GM10847 (cell line): ENCODE measurements around the gene MROH7.

Source experiments
- POLR2A ChIP-seq: IDR thresholded peaks from 2 replicates; pipeline ENCODE4 v1.6.1; 2011; ENCODE audit not compliant: insufficient read length; ENCODE audit errors: extremely low read depth

MROH7 gene

GRCh38 chr1:54624466-54625464 is 16.8 kb upstream of the MROH7 start:
- TF ChIP-seq POLR2A: no peak

- no peak for TF ChIP-seq POLR2A
These were observed 14.4 kb upstream of the MROH7 start for GRCh38 chr1:54627196-54627595.

GRCh38 chr1:54640361-54640760 is 1.2 kb upstream of the MROH7 start:
- TF ChIP-seq POLR2A: no peak

- no peak for TF ChIP-seq POLR2A
These were observed 2.1 kb downstream of the MROH7 start for GRCh38 chr1:54643736-54644135.

- TF ChIP-seq POLR2A: no peak
These were observed 4.5 kb downstream of the MROH7 start for GRCh38 chr1:54645806-54646676.

- no peak for TF ChIP-seq POLR2A
These were observed 7.7 kb downstream of the MROH7 start for GRCh38 chr1:54649130-54649898.

GRCh38 chr1:54649921-54650320 is 8.3 kb downstream of the MROH7 start:
- TF ChIP-seq POLR2A: no peak

GRCh38 chr1:54650417-54650816 is 8.8 kb downstream of the MROH7 start:
- no peak for TF ChIP-seq POLR2A

- TF ChIP-seq POLR2A: no peak
These were observed 10.0 kb downstream of the MROH7 start for GRCh38 chr1:54651608-54652007.

GRCh38 chr1:54652168-54652567 is 10.6 kb downstream of the MROH7 start:
- TF ChIP-seq POLR2A: no peak

- no peak for TF ChIP-seq POLR2A
These were observed 11.4 kb downstream of the MROH7 start for GRCh38 chr1:54653036-54653435.

- no peak for TF ChIP-seq POLR2A
These were observed 16.8 kb downstream of the MROH7 start for GRCh38 chr1:54658164-54658913.

- TF ChIP-seq POLR2A: no peak
These were observed 22.1 kb downstream of the MROH7 start for GRCh38 chr1:54663725-54664124.

- TF ChIP-seq POLR2A: no peak
These were observed 22.8 kb downstream of the MROH7 start for GRCh38 chr1:54664364-54664763.
